NCI-H128 (cell line): ENCODE measurements around the gene PPFIA1.
"Not testable (repeated sequence)": the region's sequence is repeated elsewhere in the genome, so short reads cannot be mapped to it uniquely, and the experiment has no call there.

ENCODE experiments used
- DNase-seq: peaks from one replicate; lab custom pipeline; 2025; ENCODE audit not compliant: unreplicated experiment; lab: John Stamatoyannopoulos, UW

PPFIA1 gene

DNA sequence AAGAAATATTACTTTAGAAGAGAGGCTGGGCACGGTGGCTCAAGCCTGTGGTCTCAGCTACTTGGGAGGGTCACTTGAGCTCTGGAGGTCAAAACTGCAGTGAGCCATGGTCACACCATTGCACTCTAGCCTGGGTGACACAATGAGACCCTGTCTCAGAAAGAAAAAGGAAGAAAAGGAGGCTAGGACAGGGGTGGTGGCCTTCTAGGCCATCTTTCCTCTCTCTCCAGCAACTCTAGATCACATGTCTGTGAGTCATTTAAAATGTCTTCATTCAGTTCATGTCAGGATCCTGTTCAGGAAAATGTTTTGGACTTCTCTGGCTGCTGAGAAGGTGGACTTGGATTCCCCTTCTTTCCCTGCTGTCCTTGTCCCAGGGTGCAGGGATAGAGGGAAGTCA is 53.3 kb downstream of the PPFIA1 start:
- DNase-seq = no peak

DNA sequence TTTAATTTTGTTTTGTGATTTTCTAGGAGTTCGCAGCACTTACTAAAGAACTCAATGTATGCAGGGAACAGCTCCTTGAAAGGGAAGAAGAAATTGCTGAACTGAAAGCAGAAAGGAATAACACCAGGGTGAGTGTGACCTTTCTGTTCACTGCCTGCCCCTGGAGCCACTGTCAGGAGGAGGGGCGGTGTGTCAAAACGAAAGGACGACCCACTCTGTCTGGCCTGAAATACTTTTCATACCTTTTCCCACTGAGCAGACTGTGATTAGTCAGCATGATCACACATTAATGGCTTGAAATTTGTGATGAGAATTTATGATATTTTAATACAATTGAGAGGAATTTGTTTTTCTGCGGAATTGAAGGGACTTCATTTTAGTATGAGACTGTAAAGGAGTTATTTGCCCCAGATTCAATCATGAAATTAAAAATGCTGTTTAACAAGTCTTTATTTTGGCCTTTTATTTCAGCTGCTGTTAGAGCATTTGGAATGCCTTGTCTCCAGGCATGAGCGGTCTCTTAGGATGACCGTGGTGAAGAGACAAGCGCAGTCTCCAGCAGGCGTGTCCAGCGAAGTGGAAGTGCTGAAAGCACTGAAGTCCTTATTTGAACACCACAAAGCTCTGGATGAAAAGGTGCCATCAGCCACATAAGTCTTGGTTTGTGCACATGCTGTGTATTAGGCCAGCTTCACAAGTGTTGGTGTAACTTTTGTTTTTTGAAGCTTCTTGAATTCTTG is 54.1 kb downstream of the PPFIA1 start:
- no peak for DNase-seq

DNA sequence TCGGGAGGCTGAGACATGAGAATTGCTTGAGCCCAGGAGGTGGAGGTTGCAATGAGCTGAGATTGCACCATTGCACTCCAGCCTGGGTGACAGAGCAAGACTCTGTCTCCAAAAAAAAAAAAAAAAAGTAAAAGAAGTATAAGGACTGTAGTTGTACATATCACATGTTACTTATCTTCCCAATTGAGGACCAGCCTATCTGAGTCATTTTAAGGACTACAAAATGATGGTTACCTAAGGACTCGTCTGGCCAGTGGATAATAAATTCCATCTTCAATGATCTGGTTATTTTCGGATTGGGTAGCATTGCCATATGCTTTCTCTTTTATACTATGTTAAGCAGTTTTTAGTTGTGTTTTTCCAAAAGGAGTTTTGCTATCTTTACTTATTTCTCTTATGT is 55.3 kb downstream of the PPFIA1 start:
- no peak for DNase-seq

DNA sequence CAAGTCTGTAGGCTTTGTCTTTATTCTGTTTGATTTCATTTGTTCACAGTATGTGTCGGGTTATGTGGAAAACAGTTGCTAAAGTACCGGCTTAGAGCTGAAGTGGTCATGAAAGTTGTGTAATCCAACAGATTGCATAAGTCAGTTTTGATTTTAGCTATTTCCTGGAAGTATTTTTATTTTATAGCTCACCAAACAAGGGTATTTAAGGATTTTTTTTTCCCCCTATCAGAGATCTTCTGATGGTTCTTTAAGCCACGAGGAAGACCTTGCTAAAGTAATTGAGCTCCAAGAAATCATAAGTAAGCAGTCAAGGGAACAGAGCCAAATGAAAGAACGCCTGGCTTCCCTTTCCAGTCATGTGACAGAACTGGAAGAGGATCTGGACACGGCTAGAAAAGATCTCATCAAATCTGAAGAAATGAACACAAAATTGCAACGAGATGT is 55.9 kb downstream of the PPFIA1 start:
- DNase-seq = no peak

DNA sequence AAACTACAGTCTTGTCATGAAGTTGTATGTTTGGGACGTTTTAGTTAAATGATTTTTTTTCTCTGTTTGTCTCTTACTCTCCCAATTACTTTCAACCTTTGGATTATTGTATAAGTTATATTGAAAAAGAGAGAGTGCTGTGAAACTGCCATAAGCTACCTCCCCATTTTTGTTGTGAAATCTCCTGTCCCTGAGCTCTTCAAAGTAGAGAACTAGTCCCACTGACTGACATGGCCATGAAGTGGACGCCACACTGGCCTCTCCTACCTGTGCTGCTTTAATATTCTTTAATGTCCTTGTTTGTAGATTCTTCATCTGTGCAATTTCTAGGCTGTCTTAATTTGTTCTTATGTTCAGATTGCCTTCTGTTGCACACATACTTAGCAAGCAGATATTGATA is 56.3 kb downstream of the PPFIA1 start:
- no peak for DNase-seq

DNA sequence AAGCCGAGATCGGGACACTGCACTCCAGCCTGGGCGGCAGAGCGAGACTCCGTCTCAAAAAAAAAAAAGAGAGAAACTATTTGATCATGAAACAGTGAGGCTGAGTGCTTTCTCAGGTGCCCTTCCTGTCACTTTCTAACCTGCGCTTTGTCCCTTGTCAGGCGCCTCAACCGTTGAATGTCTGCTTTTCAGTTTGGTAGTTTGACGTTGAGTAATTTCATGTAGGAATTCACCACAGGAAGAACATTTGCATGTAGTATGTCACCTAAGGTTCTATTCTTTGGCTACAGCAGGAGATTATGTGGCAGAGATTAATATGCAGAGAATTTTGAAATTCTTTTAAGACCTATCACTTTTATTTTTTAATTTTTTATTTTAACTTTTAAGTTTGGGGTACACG is 57.2 kb downstream of the PPFIA1 start:
- DNase-seq = no peak

DNA sequence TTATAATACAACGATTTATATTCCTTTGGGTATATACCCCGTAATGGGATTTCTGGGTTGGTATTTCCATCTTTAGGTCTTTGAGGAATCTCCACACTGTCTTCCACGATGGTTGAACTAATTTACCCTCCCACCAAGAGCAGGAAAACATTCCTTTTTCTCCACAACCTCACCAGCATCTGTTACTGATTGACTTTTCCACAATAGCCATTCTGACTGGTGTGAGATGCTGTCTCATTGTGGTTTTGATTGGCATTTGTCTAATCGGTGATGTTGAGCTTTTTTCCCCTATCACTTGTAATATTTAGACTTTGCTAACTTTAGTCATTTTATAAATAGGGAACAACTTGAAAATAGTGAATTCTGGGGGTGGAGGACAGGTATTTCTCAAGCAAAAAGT is 58.1 kb downstream of the PPFIA1 start:
- DNase-seq = no peak

DNA sequence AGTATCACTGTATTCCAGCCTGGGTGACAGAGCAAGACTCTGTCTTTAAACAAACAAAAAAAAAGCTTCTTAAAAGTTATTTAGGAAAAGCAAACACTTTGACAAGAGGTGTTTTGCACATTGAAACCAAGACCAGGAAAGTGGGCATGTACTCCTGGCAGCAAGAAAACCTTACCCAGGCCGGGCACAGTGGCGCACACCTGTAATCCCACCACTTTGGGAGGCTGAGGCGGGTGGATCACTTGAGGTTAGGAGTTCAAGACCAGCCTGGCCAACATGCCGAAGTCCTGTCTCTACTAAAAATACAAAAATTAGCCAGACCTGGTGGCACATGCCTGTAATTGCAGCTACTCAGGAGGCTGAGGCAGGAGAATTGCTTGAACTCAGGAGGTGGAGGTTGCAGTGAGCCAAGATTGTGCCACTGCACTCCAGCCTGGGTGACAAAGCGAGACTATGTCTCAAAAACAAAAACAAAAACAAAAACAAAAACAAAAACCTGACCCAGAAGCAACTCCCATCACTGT is 60.9 kb downstream of the PPFIA1 start:
- DNase-seq = not testable (repeated sequence)

DNA sequence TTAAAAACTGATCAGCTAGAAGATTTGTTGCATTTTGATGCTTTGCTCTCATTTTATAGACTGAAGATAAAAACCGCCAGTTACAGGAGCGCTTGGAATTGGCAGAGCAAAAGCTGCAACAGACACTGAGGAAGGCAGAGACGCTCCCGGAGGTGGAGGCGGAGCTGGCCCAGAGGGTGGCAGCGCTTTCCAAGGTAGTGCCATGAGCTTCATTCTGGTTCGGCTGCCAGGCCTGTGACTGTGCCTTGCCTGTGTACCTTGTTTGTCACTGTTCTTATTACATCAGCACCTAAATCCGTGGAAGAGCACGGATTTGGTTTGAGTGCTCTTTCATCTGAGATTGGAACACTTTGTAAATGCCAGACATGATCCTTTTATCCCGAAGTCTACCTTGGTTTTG is 61.4 kb downstream of the PPFIA1 start:
- no peak for DNase-seq

DNA sequence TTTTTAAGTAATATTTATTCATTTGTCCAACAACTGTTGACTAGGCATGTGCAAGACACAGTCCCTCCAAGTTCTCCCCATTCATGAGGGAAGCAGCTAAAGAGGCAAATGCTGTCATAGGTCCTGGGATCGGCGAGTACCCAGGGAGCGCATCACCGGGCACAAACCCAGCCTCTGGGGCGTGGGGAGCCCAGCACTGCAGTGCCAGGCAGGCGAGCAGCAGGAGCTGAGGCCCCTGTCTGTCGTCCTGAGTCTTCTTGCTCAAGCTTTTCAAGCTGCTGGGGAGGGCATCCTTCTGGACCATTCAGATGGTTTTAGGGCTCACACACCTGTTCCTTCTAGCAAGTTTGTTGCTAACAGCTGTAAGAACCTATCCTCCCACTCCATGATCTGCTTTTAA is 62.1 kb downstream of the PPFIA1 start:
- DNase-seq = no peak

DNA sequence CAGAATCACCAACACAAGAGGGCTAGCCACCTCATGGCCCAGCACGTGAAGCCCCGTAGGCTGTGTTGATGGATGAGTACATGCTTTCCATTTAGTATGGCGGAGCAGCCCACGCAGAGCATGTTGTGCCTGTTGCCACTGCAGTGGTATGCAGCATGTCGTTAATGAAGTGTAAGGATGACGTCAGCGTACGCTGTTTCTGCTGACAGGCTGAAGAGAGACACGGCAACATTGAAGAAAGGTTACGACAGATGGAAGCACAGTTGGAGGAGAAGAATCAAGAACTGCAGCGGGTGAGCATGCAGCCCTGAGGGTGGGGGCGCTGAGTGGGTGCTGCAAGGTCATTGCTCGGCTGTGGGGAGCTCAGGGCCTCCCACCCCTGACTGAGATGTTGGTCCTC is 62.8 kb downstream of the PPFIA1 start:
- DNase-seq = no peak

DNA sequence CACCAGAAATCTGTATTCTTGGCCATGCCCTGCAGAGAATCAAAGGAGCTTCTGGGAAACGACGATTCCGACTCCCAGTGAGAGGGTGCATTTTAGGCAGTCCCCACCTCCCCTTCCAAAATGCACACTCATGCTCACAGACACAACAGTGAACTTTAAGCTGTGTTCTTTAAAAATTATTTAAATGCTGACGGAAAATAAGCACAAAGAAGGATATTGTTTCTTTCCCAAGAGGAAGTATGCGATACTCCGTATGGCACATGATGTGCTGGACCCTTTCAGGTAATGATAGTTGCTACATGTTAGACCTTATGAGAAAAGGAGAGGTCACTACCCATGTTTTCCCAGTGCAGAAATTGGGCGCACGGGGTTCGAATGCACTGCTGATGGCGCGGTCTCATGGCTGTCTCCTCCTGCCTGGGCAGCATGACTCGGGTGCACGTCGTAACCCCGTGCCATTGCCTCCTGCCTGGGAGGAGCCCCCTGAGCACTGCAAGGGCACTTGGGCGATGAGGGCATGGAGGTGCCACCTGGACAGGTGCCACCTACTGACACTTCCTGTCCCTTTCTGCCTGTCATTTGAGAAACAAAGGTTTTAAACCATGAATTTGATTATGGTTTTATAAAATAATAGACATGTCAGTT is 64.0 kb downstream of the PPFIA1 start:
- DNase-seq = no peak

DNA sequence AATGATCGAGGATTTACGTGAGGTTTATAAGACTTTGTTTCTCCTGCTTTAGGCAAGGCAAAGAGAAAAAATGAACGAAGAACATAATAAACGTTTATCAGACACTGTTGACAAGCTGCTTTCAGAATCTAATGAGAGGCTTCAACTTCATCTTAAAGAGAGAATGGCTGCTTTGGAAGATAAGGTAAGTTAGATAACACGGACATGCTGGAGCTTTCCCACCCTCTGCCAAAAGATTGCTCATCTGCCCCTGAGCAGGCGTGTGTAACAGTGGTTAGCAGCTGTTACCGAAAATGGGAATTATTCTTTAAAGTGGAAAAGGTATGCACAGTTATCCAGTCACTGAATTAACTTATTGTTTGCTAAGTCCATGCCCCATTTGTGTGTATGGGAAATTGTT is 65.0 kb downstream of the PPFIA1 start:
- DNase-seq = no peak

DNA sequence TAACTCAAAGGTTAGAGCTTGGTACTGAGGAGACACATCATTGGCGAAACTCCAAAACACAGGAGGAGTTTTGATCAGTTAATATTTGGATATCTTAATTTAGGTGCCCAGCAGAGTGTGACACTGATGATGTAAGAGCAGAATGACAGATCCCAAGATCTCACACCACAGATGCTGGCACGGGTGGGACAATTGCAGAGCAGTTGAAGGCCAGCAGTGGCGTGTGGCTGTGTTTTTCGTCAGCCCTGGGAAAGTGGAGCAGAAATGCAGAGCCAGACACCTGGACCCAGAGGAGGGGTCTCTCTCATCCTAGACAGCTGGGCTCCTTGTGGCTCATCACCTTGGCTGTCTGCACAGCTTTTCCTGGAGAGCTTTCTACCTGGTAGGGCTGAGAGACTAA is 68.1 kb downstream of the PPFIA1 start:
- no peak for DNase-seq

DNA sequence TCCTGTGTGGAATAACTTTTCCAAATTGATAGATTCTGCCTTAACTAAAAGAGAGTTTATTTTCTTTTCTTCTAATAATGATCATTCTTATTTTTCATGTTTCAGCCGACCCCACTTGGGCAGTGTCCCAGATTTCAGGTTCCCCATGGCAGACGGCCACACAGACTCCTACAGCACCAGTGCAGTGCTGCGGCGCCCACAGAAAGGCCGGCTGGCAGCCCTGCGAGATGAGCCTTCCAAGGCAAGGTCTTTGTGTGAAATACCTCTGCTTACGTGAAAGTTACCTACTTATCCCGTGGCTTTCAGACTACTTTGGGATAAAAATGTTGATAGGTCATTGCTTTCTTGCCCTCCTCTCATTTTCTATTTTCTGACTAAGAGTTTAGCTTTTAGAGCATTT is 68.6 kb downstream of the PPFIA1 start:
- DNase-seq = no peak

DNA sequence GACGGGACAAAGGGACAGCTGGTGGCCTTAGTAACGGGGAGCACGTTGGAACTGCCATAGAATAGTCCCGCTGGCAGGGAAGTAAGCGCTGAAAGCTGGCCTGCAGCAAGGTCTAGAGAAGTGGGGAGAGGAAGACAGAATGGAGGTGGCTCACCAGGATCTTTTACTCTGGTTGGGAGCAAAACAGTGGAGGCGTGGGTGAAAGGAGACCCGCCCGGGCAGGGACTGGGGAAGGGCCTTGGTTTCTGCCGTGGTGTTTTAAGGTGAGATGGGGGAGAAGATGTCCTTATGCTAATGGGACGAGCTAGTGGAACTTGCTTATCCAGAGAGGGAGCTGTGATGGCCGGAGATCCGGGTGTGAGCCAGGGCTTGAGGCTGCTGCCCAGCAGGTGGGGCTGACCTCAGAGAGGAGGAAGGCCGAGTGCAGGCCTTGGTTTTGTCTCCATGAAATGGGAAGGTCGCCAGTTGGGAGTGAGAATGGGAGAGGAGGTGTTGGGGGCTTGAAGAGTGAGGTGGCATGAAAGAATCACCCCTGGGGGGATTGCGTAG is 71.5 kb downstream of the PPFIA1 start:
- DNase-seq = no peak

DNA sequence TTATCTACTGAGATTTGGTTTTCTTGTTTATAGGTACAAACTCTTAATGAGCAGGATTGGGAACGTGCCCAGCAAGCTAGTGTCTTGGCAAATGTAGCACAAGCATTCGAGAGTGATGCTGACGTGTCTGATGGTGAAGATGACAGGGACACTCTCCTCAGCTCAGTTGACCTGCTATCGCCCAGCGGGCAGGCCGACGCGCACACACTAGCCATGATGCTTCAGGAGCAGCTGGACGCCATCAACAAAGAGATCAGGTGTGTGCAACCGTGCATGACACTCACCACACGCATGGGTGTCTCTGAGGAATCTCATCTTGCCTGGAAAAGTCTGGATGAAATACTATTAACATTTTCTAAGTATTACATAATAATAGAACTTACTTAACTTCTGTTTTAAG is 73.1 kb downstream of the PPFIA1 start:
- no peak for DNase-seq

DNA sequence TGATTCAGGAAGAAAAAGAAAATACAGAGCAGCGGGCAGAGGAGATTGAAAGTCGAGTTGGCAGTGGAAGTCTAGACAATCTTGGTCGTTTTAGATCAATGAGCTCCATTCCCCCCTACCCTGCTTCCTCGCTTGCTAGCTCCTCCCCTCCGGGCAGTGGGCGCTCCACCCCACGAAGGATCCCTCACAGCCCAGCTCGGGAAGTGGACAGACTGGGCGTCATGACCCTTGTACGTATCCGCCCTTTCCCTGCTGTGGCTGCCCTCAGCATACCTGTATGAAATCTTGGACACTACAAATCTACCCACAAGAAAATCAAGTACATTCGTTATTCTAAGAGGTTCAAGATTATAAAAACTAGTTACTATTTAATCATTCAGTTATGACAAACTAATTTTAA is 77.7 kb downstream of the PPFIA1 start:
- DNase-seq = no peak

DNA sequence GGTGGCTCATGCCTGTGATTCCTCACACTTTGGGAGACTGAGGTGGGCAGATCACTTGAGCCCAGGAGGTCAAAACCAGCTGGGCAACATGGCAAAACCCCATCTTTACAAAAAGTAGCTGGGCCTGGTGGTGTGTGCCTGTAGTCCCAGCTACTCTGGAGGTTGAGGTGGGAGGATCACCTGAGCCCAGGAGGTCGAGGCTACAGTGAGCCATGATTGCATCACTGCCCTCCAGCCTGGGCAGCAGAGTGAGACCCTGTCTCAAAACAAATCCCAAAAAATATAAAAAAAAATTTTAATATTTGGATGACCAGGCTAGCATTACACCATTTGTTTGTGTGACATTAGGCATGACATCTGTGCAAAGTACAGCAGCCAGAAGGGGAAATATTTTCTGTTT is 78.1 kb downstream of the PPFIA1 start:
- DNase-seq = no peak

DNA sequence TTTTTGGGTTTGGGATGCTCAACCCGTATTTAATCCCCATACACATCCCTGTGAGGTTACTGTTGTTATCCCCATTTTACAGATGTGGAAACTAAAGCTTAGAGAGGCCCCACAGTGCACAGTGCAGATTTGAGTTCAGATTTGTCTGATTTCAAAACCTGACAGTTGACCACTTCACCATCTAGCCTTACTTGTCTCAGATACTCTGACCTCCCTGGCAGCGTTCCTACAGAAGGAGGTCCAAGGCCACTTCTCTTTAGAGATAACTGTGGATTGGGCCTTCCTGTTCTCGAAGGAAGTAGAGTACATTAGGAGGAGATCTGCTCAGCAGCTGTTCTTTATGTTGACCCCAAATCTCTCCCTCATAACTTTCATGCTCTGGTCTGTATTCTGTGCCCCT is 81.2 kb downstream of the PPFIA1 start:
- DNase-seq = no peak

DNA sequence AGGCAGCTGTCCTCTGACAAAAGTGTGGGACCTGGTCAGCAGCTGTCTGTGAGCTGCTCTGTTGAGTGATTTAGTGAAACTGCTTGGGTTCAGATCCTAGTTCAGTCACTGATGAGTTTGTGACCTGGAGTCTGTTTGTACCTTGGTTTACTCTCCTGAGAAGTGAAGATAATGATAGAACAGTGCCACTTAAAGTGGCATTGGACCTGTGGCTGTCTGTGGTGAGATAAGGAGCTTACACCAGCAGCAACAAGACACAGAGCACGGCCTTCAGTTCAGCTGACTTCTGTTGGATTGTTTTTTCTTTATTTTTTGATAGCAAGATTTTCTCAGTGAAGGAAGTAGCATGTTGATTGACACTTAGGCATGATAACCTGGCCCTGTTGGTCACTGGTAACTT is 81.6 kb downstream of the PPFIA1 start:
- no peak for DNase-seq

DNA sequence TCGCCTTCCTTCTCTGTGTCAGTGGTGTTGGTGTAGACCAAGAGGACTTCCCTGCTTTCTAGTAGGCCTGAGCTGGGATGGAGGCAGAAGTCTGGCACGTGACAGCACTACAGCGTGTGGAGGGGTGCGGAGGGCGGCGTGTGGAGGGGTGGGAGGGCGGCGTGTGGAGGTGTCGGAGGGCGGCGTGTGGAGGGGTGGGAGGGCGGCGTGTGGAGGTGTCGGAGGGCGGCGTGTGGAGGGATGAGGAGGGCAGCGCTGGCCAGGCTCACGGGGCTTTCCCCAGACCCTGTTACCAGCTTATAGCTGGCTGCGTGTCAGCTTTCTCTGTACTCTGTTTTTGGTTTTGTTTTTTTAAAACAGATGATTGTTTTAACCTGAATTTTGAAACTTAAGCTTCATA is 82.1 kb downstream of the PPFIA1 start:
- DNase-seq = no peak
